SKM-1 treated with dmso at 0.1 percent for 144 hours (cell line): ENCODE data around the gene IFNA8.
A peak's percentile ranks its signal among the peaks of the same experiment; 100 is the strongest.
"Not testable (repeated sequence)": the region's sequence is repeated elsewhere in the genome, so short reads cannot be mapped to it uniquely, and the experiment has no call there.

Experiments
- DNase-seq: peaks from one replicate; lab custom pipeline; 2025; ENCODE audit not compliant: unreplicated experiment; lab: John Stamatoyannopoulos, UW

Gene IFNA8

DNA sequence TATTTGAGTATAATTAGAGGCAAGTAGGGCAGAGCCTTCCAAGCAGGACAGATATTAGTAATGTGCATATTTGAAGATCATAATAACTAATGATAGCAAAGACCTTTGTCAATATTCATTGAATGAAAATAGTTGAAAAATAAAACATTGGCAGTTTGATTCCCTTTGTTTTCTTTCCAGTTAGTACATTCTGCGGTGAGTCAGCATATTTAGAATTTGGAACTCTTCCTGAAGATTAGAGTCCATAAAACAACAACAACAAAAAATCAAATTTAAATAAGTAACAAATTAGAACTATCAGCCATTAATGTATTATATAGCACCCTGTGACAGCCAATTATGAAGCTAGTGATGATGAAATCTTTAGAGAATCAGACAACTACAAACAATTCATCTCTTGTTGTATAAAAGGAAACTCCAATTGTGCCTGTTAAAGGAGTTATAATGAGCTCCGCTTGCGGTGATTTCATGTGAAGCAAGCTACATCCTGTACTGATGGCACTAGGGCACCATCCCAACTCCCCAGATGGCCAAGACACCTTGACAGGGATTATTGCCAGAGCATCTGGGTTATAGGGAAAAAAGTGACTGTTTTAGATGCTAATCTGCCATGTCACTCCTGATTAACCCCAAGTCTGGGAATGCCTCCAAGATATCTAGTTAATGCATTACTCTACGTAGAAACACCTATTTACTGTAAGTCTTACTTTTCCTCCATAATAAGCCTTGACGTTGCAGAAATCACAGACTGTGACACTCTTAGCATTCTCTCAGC, 6.8 kb downstream of the IFNA8 start:
- no peak for DNase-seq

DNA sequence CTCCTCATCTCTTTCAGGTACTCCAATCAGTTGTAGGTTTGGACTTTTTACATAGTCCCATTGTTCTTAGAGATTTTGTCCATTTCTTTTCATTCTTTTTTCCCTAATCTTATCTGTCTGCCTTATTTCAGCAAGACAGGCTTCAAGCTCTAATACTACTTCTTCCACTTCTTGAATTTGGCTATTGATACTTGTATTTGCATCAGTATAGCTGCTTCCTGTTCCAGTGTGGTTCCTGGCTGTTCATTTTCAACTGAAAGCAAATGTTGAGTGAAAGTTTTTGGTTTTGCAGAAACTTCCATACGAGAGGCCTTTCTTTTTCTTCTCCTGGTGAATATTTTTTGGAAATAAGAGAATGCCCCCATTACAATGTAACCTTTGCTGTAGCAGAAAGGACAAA, 19.3 kb downstream of the IFNA8 start:
- DNase-seq, result no peak

DNA sequence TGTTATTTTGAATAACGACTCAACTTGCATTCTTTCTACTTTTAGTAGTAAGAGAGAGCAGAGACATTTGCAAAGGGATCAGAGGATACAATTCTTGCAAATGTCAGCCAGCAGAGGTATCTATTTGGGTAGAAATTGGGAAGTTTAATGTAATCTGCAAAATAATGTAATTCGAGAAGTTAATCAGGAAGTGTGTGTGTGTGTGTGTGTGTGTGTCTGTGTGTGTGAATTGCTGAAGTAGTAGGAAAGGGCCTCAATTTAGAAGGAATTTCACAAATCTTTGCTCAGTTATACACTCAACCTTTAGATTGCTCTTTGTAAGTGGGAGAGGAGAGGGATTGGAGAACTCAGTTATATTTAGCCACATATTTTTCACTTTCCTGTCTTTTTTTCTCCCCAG, 20.3 kb downstream of the IFNA8 start:
- DNase-seq, result no peak

DNA sequence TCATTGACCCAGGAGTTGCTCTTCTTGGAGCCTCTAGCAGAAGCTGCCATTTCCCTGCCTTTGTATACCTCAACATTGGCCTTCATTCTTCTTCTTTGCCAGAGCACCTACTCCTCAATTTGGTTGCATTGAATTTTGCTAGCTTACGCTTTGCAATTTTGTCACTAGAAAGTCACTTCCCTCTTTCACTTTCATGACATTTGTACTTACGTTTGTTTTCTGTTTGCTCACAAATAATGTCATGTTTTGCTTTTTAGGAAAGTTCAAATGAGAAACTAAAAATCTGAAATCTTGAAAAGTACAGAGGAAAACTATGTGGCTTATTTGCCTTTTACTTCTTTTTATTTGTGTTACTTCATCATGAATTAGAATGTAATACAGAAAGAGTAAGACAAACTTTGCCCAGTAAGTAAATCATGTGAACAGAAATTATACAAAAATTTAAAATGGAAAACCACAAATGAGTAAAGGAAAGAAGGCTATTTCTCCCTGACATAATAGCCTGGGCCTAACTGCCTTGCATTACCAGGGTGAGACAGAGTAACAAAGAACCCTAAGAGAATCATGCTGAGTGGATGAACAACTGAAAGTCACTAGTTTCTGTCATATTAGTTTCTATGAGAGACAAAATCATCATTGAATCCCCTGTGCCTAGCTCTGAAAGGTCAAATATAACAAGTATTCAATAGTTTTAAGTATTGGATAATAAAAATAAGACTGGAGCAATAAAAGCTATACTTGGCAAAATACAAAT, 23.9 kb downstream of the IFNA8 start:
- DNase-seq, result no peak

DNA sequence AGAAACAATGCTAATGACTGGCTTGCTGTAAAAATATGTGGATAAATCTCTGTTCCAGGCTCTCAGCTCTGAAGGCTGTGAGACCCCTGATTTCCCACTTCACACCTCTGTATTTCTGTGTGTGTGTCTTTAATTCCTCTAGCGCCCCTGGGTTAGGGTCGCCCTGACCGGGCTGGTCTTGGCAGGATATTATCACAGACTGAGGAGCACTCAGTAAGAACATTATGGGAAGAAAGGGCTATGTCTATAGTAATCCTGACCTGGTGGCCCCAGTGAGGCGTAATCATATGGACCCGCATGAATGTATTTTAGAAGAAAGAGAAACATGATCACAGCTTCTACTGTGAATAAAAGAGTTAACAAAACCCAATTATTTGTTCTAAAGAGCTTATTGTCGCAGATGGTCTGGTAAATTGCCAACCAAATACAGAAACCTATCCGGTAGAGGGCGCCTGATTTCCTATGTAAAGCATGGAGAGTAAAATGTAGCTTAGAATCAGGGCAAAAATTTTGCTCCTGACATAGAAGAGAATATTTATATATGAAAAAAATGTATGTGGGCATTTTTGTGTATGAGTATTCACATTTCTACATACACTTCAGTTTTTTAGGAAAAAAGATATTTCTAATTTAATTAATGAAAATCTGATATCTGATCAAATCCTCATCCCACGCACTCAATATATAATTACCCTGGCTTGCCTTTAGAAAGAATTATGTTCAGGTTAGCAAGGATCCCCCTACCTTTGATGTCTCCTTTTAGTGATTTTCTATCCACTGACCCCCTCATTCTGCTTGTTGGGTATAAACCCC, 25.5 kb downstream of the IFNA8 start:
- peak; percentile 27 for DNase-seq

DNA sequence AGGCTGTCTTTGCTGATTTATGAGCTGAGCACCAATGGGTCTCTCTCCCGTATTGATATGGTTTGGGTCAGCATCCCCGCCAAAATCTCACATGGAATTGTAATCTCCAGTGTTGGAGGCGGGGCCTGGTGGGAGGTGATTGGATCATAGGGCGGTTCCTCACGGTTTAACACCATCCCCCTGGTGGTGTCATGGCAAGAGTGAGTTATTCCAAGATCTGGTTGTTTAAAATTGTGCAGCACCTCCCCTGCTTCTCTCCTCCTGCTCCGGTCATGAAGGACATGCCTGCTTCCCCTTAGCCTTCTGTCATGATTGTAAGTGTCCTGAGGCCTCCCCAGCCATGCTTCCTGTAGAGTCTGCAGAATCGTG, 26.1 kb downstream of the IFNA8 start:
- DNase-seq, result not testable (repeated sequence)

DNA sequence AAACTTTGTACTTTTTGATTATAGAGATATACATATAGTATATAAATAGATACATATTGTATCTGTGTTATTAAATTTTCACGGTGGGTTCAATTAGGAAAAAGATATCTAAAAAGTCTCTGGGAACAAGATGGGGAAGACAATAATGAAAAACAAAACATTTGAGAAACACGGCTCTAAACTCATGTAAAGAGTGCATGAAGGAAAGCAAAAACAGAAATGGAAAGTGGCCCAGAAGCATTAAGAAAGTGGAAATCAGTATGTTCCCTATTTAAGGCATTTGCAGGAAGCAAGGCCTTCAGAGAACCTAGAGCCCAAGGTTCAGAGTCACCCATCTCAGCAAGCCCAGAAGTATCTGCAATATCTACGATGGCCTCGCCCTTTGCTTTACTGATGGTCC, 31.2 kb downstream of the IFNA8 start, which contains the start of gene IFNA1:
Gene IFNA1 (plus strand): TSS at position 301 of the 400 bp plus-strand sequence. CDS start 69 bp downstream, at position 370.
- DNase-seq, result no peak

DNA sequence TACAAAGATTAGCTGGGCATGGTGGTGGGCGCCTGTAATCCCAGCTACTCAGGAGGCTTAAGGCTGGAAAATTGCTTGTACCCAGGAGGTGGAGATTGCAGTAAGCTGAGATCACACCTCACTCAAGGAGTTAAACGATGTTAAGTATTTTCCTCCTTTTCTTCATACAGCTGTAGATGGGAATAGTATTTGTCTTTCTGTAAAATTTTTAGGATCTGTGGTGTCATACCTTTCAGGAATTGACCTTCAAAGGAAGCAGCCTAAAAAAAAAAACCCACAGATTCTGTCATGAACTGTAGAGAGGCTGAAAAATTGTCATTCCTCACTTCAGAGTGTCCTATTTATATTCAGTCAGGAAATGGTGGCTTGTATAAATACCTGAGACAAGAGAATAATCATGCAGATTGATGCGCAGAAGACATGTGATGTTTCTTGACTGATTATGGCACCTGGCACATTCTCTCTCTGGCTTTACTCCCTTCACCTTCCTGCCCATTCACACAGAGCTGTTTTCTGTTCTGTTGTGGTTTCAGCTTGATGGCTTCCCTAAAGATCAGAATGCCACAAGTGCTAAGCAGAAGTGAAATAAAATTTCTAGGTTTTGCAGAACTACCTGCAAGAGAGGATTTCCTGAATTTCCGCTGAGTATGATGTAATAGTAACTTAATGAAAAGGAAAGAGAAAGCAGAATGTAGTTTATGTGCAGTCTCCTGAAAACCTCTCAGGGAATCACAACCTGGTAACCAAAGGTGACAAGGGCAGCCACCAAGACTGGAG, 35.1 kb downstream of the IFNA8 start:
- peak; percentile 94 for DNase-seq

DNA sequence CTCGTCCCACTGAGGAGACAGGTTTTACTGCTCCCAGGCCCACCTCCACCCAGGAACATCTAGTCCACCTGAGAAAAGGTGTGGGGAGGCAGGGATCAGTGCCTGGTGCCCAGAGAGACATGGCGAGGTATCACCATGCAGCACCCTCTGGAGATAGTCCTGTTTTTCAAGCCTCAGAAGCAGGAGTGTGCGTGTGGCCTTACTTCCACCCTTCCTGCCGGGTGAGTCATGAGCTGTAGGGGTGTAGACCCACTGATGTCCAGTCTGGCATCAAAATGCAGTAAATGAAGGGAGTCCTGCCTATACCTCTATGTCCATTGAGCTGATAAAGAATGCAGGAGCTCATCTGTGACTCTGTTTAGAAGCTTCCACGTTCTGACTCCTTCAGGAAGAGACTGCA, 40.4 kb downstream of the IFNA8 start:
- not testable (repeated sequence) for DNase-seq

DNA sequence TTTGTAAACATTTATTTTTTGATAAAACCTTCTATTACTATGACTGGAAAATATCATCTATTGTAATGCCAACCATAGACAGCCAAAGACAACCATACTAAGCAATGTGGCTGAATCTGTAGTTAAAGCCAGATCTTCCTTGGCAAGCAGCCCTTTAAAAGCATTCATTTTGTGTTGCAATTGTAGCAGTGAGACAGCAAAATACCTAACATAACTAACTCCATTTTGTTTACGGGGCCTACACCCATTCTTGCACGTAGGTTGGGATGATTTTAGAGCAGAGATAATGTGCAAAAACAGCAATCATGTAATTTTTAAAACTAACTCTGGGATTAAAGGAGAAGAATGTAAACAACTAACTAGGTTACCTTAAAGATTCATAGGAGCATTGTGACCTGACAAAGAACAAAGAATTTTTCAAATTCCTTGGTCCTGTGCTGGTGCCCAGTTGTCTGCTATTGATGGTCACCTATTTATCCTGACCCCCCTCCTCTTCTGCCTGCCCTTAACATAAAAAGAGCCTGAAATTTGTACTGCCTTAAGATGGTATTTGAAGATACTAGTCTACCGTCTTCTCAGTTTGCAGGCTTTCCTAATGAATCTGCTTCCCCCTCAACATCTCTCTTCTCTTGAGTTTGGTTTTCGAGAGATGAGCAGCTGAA, 41.9 kb downstream of the IFNA8 start:
- DNase-seq, result no peak

DNA sequence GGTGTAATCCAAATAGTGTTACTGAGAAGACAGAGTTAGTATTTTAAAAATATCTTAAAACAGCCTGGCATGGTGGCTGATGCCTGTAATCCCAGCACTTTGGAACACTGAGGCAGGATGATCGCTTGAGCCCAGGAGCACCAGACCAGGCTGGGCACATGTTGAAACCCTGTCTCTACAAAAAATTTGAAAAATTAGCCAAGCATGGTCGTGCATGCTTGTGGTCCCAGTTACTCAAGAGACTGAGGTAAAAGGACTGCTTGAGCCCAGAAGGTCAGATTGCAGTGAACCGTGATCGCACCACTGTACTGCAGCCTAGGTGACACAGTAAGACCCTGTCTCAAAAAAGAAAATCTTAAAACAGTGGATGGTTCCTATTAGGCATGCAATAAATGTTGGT, 43.8 kb downstream of the IFNA8 start:
- no peak for DNase-seq

DNA sequence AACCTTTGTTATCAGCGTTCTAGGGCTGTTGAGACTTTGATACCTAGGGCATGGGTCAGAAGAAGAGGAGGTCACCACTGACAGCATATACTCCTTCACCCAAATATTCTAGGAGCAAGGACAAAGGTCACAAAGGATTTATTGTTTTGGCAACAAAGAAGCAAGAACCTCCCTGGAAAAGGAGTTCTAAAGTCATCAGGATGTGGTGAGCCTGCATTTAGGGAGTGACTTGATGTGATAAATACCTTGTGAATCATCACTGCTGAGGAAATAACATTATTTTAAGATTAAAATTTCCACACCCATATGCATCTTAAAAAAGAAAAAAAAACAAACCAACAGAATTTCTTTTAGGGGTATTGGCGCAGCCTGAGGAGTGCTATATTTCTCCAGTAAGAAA, 45.2 kb downstream of the IFNA8 start:
- DNase-seq, result no peak

DNA sequence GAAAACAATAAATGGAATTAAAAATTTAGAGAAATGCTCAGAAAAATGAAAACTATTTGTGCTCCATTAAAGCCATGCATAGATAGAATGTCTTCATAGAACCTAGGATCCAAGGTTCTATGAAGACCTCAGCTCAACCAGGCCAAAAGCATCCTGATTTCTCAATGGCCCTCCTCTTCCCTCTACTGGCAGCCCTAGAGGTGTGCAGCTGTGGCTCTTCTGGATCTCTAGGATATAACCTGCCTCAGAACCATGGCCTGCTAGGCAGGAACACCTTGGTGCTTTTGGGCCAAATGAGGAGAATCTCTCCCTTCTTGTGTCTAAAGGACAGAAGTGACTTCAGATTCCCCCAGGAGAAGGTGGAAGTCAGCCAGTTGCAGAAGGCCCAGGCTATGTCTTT, 46.4 kb downstream of the IFNA8 start:
- peak; percentile 54 for DNase-seq
